ENCODE data around the gene LRRC14B.

LRRC14B gene

DNA sequence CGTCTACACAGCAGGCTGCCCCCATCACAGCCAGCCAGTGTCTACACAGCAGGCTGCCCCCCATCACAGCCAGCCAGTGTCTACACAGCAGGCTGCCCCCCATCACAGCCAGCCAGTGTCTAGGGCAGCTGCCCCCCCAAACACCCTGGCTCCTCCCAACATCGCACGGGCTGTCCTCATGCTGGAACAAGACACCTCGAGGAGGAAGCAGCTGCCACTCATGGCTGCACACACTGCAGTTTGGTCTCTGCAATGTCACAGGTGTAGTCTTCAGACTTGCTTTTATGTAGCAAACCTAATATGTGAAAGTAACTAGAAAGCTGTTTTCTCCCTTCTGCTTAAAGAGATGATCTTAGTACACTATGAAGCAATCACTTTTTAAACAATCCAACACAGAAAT, 9.7 kb downstream of the LRRC14B start:
- Histone ChIP-seq H3K4me3 (ENCODE audit: low read length) (peak overlapping the region; percentile 48), H4K20me1 (ENCODE audit: control insufficient read depth, insufficient read depth, low read depth, low read length) (peaks cover 6% of the 10 kb centered on the region), H3K9me3 (ENCODE audit: control insufficient read depth, insufficient read depth, low read length) (no peaks in the 10 kb centered on the region), H3K27ac (ENCODE audit: low read depth, low read length) (peak overlapping the region; percentile 86), H3K9me2 (replicated peaks; ENCODE audit: control insufficient read depth, low read length) (no peaks in the 10 kb centered on the region), H3K79me2 (ENCODE audit: control insufficient read depth, low read length) (peaks cover 57% of the 10 kb centered on the region), H3K27me3 (ENCODE audit: control insufficient read depth, low read length) (no peaks in the 10 kb centered on the region), H3K4me1 (ENCODE audit: control insufficient read depth, low read length) (peaks cover 57% of the 10 kb centered on the region), H3K36me3 (ENCODE audit: control insufficient read depth, low read length) (peaks cover 50% of the 10 kb centered on the region), H3F3A (ENCODE audit: control insufficient read depth, insufficient read depth) (peaks cover 16% of the 10 kb centered on the region), H3K4me2 (ENCODE audit: low read length) (peak overlapping the region; percentile 60)
- TF ChIP-seq, protein P1, sequence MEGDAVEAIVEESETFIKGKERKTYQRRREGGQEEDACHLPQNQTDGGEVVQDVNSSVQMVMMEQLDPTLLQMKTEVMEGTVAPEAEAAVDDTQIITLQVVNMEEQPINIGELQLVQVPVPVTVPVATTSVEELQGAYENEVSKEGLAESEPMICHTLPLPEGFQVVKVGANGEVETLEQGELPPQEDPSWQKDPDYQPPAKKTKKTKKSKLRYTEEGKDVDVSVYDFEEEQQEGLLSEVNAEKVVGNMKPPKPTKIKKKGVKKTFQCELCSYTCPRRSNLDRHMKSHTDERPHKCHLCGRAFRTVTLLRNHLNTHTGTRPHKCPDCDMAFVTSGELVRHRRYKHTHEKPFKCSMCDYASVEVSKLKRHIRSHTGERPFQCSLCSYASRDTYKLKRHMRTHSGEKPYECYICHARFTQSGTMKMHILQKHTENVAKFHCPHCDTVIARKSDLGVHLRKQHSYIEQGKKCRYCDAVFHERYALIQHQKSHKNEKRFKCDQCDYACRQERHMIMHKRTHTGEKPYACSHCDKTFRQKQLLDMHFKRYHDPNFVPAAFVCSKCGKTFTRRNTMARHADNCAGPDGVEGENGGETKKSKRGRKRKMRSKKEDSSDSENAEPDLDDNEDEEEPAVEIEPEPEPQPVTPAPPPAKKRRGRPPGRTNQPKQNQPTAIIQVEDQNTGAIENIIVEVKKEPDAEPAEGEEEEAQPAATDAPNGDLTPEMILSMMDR (IDR thresholded peaks at IDR 0.05; ENCODE audit: low read depth, low read length, poor library complexity, severe bottlenecking) = no peak
- TF ChIP-seq EZH2phosphoT487 (IDR thresholded peaks at IDR 0.05; ENCODE audit: borderline replicate concordance, low read length) = no peak

DNA sequence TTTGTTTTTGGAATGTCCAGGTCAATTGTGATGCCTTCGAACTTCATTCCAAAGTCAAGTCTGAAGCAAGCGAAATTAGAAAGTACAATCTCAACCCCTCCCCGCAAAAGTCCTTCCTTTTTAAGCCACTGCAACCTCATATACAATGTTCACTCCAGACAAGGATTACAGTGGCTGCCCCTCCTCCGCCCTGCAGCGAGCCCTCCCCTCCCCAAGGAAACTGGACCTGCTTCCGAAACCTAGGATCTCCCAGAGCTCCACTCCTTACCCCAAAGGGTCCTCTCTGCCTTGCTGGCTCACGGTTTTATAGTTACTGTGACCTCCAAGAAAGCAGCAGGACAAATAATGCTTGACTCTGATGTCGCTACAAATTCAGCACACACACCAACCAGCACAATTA, 10.4 kb downstream of the LRRC14B start:
- H3K4me3 ChIP-seq (ENCODE audit: low read length) = peak overlapping the region; percentile 48
- peaks cover 64% of the 10 kb centered on the region for H3K79me2 ChIP-seq (ENCODE audit: control insufficient read depth, low read length)
- H3K27me3 ChIP-seq (ENCODE audit: control insufficient read depth, low read length) = no peaks in the 10 kb centered on the region
- peaks cover 51% of the 10 kb centered on the region for H3K4me1 ChIP-seq (ENCODE audit: control insufficient read depth, low read length)
- H3K9me2 ChIP-seq (replicated peaks; ENCODE audit: control insufficient read depth, low read length) = no peaks in the 10 kb centered on the region
- H3K27ac ChIP-seq (ENCODE audit: low read depth, low read length) = peak overlapping the region; percentile 86
- H3K9me3 ChIP-seq (ENCODE audit: control insufficient read depth, insufficient read depth, low read length) = no peaks in the 10 kb centered on the region
- peak overlapping the region; percentile 60 for H3K4me2 ChIP-seq (ENCODE audit: low read length)
- TF ChIP-seq, protein P1 (IDR thresholded peaks at IDR 0.05; ENCODE audit: low read depth, low read length, poor library complexity, severe bottlenecking) = no peak
- no peak for TF ChIP-seq EZH2phosphoT487 (IDR thresholded peaks at IDR 0.05; ENCODE audit: borderline replicate concordance, low read length)
- peaks cover 56% of the 10 kb centered on the region for H3K36me3 ChIP-seq (ENCODE audit: control insufficient read depth, low read length)
- peaks cover 15% of the 10 kb centered on the region for H3F3A ChIP-seq (ENCODE audit: control insufficient read depth, insufficient read depth)
- peaks cover 6% of the 10 kb centered on the region for H4K20me1 ChIP-seq (ENCODE audit: control insufficient read depth, insufficient read depth, low read depth, low read length)

DNA sequence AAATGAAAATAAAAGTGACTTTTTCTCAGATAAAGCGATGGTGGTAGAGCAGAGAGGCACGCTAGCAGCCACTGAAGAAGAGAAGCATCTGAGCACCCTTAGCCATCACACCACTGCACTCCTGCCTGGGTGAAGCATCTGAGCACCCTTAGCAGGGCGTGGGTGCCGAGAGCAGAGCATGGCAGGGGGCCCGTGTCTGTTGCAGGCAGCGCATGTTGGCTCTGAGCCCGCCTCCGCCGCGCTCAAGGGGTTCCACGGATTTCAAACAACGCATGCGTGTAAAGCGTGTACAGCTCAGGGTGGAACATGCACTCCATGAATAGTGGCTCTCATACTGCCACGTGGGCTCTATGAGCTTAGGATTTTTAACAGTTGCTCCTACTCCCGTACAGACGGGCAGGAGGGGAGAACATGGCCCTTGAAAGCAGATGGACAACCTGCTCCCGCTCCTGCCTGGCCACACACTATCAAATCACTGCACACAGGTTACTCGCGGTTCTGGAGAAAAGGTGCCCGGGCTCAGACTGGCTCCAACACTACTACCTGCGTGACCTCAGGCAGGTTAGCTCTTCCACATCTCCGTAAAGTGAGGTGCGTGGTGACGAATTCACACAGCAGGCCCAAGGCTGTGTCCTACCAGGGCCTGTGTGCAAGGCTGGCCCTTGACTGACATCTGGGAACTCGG, 12.1 kb downstream of the LRRC14B start:
- peak overlapping the region; percentile 60; the same call in 1 of the 2 replicates for H3K4me2 ChIP-seq (ENCODE audit: low read length)
- no peaks in the 10 kb centered on the region for H3K9me2 ChIP-seq (replicated peaks; ENCODE audit: control insufficient read depth, low read length)
- no peaks in the 10 kb centered on the region for H3K27me3 ChIP-seq (ENCODE audit: control insufficient read depth, low read length)
- peaks cover 51% of the 10 kb centered on the region for H3K4me1 ChIP-seq (ENCODE audit: control insufficient read depth, low read length)
- no peak overlapping the region for H3K4me3 ChIP-seq (ENCODE audit: low read length)
- peaks cover 81% of the 10 kb centered on the region for H3K79me2 ChIP-seq (ENCODE audit: control insufficient read depth, low read length)
- peaks cover 10% of the 10 kb centered on the region for H4K20me1 ChIP-seq (ENCODE audit: control insufficient read depth, insufficient read depth, low read depth, low read length)
- TF ChIP-seq EZH2phosphoT487 (IDR thresholded peaks at IDR 0.05; ENCODE audit: borderline replicate concordance, low read length) = no peak
- TF ChIP-seq, protein P1 (IDR thresholded peaks at IDR 0.05; ENCODE audit: low read depth, low read length, poor library complexity, severe bottlenecking) = no peak
- H3K36me3 ChIP-seq (ENCODE audit: control insufficient read depth, low read length) = peaks cover 61% of the 10 kb centered on the region
- H3K9me3 ChIP-seq (ENCODE audit: control insufficient read depth, insufficient read depth, low read length) = no peaks in the 10 kb centered on the region
- H3K27ac ChIP-seq (ENCODE audit: low read depth, low read length) = peak overlapping the region; percentile 86
- H3F3A ChIP-seq (ENCODE audit: control insufficient read depth, insufficient read depth) = peaks cover 15% of the 10 kb centered on the region

Measured in DOHH2 (cell line).